NOMO-1 treated with dmso at 0.1 percent for 144 hours (cell line): ENCODE measurements around the gene TPX2.
A peak's percentile ranks its signal among the peaks of the same experiment; 100 is the strongest.

Experiments
- DNase-seq: peaks from one replicate; lab custom pipeline; 2025; ENCODE audit not compliant: unreplicated experiment; lab: John Stamatoyannopoulos, UW

TPX2 gene

GRCh38 chr20:31830406-31830981, 91.4 kb downstream of the TPX2 start:
- no peak for DNase-seq

GRCh38 chr20:31831211-31831610, 92.1 kb downstream of the TPX2 start:
- no peak for DNase-seq

- DNase-seq = no peak
Observed at GRCh38 chr20:31831771-31832306, 92.7 kb downstream of the TPX2 start.

GRCh38 chr20:31833130-31833930, 94.2 kb downstream of the TPX2 start:
- DNase-seq = peak; percentile 21

GRCh38 chr20:31833931-31834521, 94.9 kb downstream of the TPX2 start:
- DNase-seq = no peak

- DNase-seq = no peak
Observed at GRCh38 chr20:31835554-31835953, 96.5 kb downstream of the TPX2 start.

- peak; percentile 72 for DNase-seq
Observed at GRCh38 chr20:31835977-31836852, 97.1 kb downstream of the TPX2 start.

- DNase-seq = no peak
Observed at GRCh38 chr20:31836853-31837608, 97.9 kb downstream of the TPX2 start.

- no peak for DNase-seq
Observed at GRCh38 chr20:31837896-31838397, 98.9 kb downstream of the TPX2 start.

GRCh38 chr20:31838646-31839292, 99.7 kb downstream of the TPX2 start:
- peak; percentile 9 for DNase-seq

GRCh38 chr20:31839782-31840487, 100.8 kb downstream of the TPX2 start:
- no peak for DNase-seq

GRCh38 chr20:31840906-31841816, 102.1 kb downstream of the TPX2 start:
- DNase-seq = no peak

- no peak for DNase-seq
Observed at GRCh38 chr20:31841928-31842327, 102.8 kb downstream of the TPX2 start.

- no peak for DNase-seq
Observed at GRCh38 chr20:31842471-31843157, 103.5 kb downstream of the TPX2 start.

GRCh38 chr20:31843288-31843687, 104.2 kb downstream of the TPX2 start:
- no peak for DNase-seq

- no peak for DNase-seq
Observed at GRCh38 chr20:31843881-31844280, 104.8 kb downstream of the TPX2 start.

GRCh38 chr20:31844737-31845299, 105.7 kb downstream of the TPX2 start:
- no peak for DNase-seq
